ENCODE data around the gene CMIP.

CMIP gene

DNA sequence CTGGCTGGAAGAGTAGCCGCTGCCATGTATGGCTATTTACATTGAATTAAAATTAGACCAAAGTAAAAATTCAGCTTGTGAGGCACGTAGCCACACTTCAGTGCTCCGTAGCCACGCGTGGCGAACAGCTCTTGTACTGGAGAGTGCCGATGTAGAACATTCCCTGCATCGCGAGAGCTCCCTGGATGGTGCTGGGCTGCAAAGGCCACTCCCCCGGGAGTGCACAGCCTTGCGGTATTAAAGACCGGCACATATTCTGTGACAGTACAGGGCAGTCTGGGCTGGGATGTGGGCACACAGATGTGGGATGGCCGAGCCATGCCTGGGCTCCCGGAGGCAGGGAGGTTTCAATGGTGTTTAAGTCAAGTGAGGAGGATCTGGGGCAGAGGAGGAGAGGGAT, 102.2 kb downstream of the CMIP start:
- TF ChIP-seq, protein P1, sequence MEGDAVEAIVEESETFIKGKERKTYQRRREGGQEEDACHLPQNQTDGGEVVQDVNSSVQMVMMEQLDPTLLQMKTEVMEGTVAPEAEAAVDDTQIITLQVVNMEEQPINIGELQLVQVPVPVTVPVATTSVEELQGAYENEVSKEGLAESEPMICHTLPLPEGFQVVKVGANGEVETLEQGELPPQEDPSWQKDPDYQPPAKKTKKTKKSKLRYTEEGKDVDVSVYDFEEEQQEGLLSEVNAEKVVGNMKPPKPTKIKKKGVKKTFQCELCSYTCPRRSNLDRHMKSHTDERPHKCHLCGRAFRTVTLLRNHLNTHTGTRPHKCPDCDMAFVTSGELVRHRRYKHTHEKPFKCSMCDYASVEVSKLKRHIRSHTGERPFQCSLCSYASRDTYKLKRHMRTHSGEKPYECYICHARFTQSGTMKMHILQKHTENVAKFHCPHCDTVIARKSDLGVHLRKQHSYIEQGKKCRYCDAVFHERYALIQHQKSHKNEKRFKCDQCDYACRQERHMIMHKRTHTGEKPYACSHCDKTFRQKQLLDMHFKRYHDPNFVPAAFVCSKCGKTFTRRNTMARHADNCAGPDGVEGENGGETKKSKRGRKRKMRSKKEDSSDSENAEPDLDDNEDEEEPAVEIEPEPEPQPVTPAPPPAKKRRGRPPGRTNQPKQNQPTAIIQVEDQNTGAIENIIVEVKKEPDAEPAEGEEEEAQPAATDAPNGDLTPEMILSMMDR (IDR thresholded peaks at IDR 0.05): no peak

DNA sequence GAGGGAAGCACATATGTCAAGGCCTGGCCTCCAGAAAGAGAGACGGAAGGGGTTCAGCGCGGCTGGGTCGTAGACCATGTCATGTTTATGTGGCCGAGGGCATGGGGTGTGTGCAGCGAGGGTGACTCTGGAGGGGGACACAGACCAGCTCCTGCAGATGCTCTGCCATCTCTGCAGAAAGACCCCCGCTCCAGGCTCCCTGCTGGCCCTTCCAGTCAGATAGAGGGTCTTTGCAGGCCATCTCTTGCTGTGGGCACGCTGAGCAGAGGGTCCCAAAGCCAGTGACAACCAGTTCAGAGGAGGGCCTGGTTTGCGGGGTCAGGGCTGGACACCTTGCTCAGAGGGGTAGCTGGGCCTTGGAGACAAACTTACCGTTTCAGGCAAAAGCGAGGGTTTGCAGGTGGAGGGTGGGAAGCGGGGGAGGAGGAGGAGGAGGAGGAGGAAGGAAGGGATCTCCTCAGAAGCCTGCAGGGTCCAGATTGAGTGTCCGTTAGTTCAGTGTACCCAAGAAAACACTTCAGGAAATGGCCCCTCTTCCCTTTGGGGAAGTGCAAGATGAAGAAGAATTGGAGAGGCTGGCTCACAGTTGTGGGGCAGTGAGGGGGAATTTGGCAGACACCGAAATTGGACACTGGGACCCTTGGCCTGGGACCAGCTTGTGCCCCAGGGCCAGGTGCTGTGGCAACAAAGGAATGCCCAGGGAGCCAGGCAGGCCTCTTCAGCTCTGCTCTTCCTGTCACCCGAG, 102.8 kb downstream of the CMIP start:
- TF ChIP-seq, protein P1 (IDR thresholded peaks at IDR 0.05): no peak

DNA sequence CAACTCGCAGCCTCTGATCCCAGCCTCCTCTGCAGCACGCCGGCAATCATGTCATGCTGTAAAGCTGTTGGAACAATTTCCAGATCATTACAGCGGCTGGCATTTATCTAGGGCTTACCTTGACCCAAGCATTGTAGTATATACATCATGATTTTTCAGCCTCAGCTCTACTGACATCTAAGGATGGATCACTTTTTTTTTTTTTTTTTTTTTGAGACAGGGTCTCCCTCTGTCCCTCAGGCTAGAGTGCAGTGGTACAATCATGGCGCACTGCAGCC, 103.3 kb downstream of the CMIP start:
- TF ChIP-seq, protein P1 (IDR thresholded peaks at IDR 0.05): no peak

DNA sequence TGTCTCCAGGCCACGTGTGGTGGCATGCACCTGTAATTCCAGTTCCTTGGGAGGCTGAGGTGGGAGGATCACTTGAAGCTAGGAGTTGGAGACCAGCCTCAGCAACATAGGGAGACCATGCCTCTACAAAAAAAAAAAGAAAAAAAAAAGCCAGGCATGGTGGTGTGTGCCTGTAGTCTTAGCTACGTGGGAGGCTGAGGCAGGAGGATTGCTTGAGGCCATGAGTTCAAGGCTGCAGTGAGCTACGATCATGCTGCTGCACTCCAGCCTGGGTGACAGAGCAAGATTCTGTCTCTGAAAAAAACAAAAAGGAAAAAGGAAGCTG, 103.9 kb downstream of the CMIP start:
- TF ChIP-seq, protein P1 (IDR thresholded peaks at IDR 0.05): no peak

DNA sequence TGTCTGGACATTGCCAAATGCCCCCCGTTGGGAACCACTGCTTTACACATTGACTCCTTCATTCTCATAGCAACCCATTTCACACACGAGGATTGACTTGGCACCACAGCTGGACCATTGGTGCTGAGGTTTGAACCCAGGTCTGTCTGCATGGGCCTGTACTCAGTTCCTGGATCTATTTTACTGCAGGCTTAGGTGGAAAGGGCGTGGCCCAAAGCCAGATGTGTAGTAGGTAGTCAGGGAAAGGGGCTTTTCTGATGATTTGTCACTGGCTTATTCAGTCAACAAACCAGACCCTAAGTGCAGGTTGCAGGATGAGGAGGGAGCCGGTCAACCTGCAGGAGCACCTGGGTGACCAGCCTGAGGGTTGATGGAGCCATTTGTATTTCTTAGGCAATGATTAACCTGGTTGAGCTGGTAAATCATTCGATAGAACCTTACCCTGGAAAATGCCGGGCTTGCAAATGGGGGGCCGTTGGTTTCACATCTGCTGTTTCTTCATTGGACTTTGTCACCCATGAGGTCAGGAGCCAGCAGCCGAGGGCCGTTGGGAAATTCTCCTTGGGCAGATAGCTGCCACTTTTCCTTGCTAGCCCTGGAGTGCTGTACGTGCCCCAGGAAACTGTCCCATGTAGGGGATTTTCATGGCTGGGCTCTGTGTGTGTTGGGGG, 104.4 kb downstream of the CMIP start:
- TF ChIP-seq, protein P1 (IDR thresholded peaks at IDR 0.05): no peak

DNA sequence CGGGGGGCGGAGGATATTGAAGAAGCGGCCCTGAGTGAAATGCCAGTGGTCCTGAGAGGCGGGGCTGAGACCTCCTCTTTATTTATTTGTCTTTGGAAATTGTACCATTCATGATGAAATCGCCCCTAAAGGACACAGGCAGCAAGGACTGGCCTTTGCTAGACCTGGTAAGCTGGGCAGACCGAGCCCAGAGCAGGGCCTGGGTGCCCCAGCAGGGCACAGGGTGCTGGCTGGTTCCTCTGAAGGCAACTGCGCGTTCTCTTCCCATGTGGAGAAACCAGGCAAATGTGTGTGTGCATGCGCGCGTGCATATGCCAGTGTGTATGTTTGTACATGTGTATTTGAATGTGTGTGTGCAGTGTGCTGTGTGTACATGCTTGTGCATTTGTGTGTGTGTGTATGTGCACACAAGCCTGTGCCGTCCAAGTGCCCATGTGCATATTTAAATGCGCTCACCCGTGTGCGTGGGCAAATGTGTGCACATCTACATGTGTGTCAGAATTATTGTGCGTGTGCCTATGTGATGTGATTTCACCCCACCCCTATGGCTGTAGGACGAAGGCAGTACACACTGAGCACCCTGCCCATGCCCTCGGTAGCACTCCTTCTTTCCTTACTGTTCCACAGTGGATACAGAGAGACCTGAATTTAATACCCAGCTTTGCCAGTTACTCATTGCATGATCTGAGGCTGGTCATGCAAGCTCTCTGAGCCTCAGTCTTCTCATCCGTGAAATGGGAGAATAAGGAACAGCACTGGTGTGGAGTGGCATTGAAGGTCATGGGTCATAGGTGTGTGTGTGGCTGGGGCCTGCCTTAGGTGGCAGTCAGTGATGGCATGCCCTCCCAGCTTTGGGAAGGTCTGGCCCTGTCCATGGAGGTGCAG, 105.2 kb downstream of the CMIP start:
- TF ChIP-seq, protein P1 (IDR thresholded peaks at IDR 0.05): no peak

DNA sequence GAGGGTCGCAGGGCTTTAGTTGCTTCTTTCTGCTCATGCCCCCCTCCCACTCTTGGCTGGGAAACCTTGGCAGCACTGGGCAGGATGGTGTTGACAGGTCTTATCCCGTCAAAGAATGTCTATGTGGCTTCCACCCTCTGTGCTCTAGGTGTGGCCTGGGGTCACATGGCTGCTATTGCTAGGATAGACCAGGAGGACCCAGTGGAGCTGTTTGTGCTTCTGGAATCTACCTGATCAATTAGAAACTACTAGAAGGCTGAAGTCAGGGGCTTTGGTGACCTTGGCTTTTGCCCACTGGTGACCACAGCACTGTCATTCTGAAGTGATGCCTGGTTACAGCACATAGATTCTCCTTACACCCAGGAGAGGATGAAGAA, 105.8 kb downstream of the CMIP start:
- TF ChIP-seq, protein P1 (IDR thresholded peaks at IDR 0.05): no peak

Data from LNCAP (cell line).